ENCODE data around the gene TRIM24. TPM values are rescaled to one million over a fixed set of nuclear protein-coding genes. Genes with fewer than 3 reads are reported as not detected.

Gene TRIM24

Small RNA genes lying within 50 kb of the gene (small RNA-seq; reads per million reads assigned to genes)
- gene RF00561 = not detected
